ENCODE results near the gene CAPZA1.
A peak's percentile ranks its signal among the peaks of the same experiment; 100 is the strongest.

Gene CAPZA1

GRCh38 chr1:112713466-112714312, 94.1 kb downstream of the CAPZA1 start:
- Histone ChIP-seq H3K9me3 (ENCODE audit: severe bottlenecking) (no peaks in the 10 kb centered on the region), H3K4me3 (ENCODE audit: low read depth, low read length) (peak overlapping the region; percentile 52), H3K27me3 (ENCODE audit: insufficient read depth, low read depth, severe bottlenecking) (peaks cover 12% of the 10 kb centered on the region), H3K36me3 (no peaks in the 10 kb centered on the region), H3K27ac (no peak overlapping the region)
- TF ChIP-seq CTCF (IDR thresholded peaks at IDR 0.05; ENCODE audit: low read depth, low read length): no peak
- no peak for DNase-seq

- TF ChIP-seq CTCF (IDR thresholded peaks at IDR 0.05; ENCODE audit: low read depth, low read length): 0 out of 2 replicates have a peak, but pooled peaks have one; percentile 13
- no peak overlapping the region for H3K27ac ChIP-seq
- no peaks in the 10 kb centered on the region for H3K9me3 ChIP-seq (ENCODE audit: severe bottlenecking)
- peaks cover 12% of the 10 kb centered on the region for H3K27me3 ChIP-seq (ENCODE audit: insufficient read depth, low read depth, severe bottlenecking)
- no peak for DNase-seq
- peak overlapping the region; percentile 52 for H3K4me3 ChIP-seq (ENCODE audit: low read depth, low read length)
- no peaks in the 10 kb centered on the region for H3K36me3 ChIP-seq
Measured at GRCh38 chr1:112714313-112715263, 95.0 kb downstream of the CAPZA1 start.

GRCh38 chr1:112715264-112716053, 95.8 kb downstream of the CAPZA1 start, which contains the start of gene PPM1J:
TSS of gene PPM1J (minus strand) at chr1:112715332. CDS start at chr1:112715301, 31 bp downstream.
- peak; percentile 97 for DNase-seq
- H3K27ac ChIP-seq: no peak within 1 kb of the TSS
- H3K36me3 ChIP-seq: no peaks in the 10 kb centered on the region
- H3K9me3 ChIP-seq (ENCODE audit: severe bottlenecking): no peaks in the 10 kb centered on the region
- peaks cover 12% of the 10 kb centered on the region for H3K27me3 ChIP-seq (ENCODE audit: insufficient read depth, low read depth, severe bottlenecking)
- peak within 1 kb of the TSS; percentile 52 for H3K4me3 ChIP-seq (ENCODE audit: low read depth, low read length)
- no peak for TF ChIP-seq CTCF (IDR thresholded peaks at IDR 0.05; ENCODE audit: low read depth, low read length)

DNA sequence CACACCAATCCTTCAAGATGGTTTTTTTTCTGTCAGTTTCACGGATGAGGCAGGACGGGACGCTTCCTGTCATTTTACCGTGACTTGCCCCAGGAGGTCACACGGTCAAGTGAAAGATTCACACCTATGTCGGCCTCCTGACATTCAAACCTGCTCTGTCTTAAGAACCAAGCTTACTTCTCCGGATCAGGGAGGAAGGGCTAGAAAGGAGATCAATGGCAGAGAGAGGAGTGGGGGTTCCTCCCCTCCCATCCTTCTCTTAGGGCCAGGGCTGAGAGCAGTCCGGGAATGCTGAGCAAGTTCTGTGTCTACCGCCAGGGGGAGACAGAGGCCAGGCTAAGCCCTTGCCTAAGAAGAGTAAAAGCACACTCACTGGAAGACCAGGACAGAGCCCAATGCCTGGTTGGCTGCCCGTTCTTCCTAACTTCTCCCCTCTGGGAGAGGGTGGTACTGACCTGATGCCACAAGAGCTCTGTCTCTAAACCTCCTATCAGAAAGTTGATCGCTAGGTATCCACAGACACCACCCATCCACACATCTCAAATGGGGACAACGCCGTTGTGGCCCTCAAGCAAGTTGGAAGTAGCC, 96.6 kb downstream of the CAPZA1 start:
- Histone ChIP-seq H3K27me3 (ENCODE audit: insufficient read depth, low read depth, severe bottlenecking) (peaks cover 12% of the 10 kb centered on the region), H3K9me3 (ENCODE audit: severe bottlenecking) (no peaks in the 10 kb centered on the region), H3K36me3 (no peaks in the 10 kb centered on the region), H3K4me3 (ENCODE audit: low read depth, low read length) (peak overlapping the region; percentile 42), H3K27ac (no peak overlapping the region)
- DNase-seq: peak; percentile 91
- peak; percentile 94 for TF ChIP-seq CTCF (IDR thresholded peaks at IDR 0.05; ENCODE audit: low read depth, low read length)

Data from WERI-Rb-1 (cell line).